GM19467 (cell line): ENCODE results near the gene FN3KRP.
"Not testable (repeated sequence)": the region's sequence is repeated elsewhere in the genome, so short reads cannot be mapped to it uniquely, and the experiment has no call there.

Experiments
- ATAC-seq: cut with Tn5 transposase; IDR thresholded peaks from one replicate; pipeline ENCODE4 v1.9.1; 2021; ENCODE audit warnings: mild to moderate bottlenecking, moderate library complexity; ENCODE audit not compliant: unreplicated experiment

FN3KRP gene

DNA sequence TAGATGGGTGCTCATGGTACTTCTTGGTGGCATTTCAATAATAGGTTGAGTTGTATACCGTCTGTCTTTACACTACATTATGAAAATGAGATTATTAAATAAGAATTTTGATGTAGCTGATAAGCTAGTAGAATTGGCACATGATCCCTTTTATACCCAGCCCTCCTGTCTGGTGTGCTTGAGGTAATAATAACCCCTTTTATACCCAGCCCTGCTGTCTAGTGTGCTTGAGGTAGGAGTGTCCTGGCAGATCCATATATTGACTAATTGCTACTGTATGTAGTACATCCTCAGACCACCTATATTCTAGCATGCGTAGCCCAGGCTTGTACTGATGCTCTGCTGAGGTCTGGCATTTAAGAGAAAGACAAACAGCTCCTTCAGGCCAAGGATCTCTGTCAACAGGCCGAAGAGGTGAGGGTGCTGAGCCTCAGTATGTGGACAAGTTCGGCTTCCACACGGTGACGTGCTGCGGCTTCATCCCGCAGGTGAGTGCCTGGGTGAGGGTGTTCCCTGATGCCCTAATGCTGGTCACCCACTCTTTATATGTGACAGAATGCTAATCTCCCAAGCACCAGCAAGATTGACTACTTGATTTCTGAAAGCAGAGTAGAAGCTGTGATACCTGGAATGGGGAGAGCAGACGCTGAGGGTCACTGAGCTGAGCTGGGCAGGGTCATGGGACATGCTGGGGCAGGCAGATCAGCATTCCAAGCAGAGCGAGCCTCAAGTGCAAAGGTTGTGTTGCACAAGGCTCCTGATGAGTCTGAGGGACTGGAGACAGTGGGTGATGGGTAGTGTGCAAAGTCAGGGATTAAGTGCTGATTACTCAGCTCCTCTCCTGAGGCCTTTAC, 24.6 kb downstream of the FN3KRP start:
- ATAC-seq: no peak

DNA sequence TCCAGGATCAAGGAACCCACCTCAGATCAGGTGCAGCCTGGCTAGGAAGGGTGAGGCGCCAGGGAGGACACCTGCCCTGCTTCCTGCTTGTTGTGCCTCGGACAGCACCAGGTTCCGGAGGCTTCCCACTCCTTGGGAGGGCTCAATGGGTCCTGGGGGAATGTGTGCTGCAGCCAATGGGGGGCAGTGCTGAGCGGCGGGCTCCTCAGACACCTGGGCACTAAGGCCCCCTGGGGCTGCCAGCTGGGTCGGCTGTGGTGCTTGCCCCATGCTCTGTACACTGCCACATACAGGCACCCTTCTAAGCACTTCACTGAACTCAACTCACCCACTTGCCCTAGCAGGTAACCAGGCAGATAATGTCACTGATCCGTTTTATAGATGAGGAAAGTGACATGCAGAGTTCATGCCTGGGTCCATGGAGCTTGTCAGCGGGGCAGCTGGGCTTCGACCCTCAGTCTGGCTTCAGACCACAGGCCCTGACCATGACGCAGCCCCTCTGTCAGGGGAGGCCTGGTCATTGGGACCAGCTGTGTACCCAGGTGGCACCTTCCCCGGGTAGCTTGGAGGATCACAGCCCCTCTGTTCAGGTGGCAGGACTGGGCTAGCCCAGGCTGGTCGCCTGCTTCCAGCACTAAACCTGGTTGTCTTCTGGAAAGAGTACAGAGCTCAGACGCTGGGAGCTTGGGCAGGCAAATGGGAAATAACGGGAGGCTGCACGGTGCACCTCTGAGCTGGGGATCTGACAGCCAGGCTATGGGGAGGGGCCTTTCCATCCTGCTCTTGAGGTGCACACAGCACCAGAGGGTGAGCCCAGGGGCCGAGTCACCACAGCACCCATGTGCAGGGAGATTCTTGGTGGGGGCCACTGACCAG, 27.1 kb downstream of the FN3KRP start:
- no peak for ATAC-seq

DNA sequence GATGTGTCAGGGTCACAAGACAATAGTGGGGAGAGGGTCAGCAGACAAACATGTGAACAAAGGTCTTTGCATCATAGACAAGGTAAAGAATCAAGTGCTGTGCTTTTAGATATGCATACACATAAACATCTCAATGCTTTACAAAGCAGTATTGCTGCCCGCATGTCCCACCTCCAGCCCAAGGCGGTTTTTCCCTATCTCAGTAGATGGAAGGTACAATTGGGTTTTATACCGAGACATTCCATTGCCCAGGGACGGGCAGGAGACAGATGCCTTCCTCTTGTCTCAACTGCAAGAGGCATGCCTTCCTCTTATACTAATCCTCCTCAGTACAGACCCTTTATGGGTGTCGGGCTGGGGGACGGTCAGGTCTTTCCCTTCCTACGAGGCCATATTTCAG, 28.2 kb downstream of the FN3KRP start:
- not testable (repeated sequence) for ATAC-seq

DNA sequence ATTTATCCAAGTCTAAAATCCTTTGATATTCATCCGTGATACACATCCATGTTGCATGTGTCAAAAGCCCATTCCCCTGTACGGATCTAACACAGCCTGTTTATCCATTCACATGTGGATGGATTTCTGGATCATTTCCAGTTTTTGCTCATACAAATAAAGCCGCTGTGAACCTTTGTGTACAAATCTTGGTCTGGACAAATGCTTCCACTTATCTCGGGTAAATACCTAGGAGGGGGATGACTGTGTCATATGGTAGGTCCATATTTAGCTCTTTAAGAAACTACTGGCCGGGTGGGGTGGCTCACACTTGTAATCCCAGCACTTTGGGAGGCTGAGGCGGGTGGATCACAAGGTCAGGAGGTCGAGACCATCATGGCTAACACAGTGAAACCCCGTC, 29.0 kb downstream of the FN3KRP start:
- ATAC-seq: no peak

DNA sequence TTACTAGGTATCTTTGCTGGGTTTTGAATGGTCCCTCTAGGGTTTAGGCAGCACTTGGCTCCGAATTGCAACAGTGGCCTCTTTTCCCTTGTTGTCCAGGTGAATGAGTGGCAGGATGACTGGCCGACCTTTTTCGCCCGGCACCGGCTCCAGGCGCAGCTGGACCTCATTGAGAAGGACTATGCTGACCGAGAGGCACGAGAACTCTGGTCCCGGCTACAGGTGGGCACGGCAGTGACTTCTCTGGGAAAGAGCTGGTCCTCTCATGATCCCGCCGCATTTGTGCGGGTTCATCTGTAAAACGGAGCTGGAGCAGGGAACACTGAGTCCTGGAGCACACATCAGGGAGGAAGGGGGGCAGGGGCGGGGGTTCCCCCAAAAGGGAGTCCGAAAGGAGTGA, 32.2 kb downstream of the FN3KRP start:
- no peak for ATAC-seq

DNA sequence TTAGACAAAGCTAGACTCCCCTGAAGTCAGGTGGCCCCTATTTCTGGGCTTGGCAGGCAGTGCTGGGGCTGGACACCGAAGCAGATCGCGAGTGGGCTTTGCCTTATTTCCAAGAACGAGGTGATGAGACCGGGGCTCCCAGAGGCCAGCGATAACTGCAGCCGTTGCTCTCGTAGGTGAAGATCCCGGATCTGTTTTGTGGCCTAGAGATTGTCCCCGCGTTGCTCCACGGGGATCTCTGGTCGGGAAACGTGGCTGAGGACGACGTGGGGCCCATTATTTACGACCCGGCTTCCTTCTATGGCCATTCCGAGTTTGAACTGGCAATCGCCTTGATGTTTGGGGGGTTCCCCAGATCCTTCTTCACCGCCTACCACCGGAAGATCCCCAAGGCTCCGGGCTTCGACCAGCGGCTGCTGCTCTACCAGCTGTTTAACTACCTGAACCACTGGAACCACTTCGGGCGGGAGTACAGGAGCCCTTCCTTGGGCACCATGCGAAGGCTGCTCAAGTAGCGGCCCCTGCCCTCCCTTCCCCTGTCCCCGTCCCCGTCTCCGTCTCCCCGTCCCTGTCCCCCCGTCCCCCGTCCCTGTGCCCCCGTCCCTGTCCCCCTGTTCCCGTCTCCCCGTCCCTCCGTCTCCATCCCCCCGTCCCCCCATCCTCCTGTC, 33.9 kb downstream of the FN3KRP start:
- no peak for ATAC-seq

DNA sequence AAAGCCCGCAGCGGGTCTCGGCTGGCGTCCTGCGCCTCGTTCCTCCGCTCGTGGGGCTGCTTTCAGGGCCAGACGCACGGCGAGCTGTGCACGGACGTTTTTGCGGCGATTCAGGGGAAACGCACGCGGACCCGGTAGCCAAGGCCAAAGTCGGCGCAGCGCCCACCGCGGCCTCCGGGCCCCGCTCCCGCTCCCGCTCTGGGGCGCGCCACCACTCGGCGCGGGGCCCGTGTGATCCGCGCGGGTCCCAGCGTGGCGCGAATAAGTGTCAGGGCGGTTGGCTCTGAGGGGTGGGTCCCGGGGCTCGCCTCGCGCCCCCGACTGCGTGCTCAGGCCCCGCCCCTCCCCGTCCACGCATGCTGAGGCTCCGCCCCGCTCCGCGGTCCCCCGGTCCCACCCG, 34.7 kb downstream of the FN3KRP start:
- no peak for ATAC-seq

DNA sequence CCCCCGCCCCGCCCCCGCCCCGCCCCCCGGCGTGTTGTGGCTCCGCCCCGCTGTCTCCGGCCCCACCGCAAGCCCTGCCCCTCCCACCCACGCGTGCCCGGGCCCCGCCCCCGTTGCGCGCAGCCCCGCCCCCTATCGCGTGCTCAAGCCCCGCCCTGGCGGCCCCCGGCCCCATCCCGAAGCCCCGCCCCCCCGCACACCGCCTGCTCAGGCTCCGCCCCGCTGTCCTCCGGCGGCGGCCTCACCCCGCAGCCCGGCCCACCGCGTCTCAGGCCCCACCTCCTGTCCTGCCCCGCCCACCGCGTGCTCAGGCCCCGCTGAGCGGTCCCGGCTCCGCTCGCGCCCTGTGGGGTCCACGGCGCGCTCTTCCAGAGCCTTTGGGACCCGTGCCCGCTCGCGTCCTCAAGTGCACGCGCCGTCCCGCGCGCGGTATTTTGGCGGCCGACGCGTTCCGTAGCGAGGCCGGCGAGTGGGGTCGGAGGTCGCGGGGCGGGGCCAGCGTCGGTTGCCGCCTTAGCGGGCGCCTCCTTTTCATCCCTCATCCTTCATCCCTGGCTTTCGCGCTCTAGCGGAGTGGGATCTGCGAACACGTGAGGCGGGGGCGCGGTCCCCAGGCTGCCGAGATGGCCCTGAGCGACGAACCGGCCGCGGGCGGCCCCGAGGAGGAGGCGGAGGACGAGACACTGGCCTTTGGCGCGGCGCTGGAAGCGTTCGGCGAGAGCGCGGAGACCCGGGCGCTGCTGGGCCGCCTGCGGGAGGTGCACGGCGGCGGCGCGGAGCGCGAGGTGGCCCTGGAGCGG, 35.3 kb downstream of the FN3KRP start, which contains the start of gene TBCD:
TSS of gene TBCD (plus strand) at position 495 of the 800 bp plus-strand sequence. CDS start at position 624, 129 bp downstream.
- ATAC-seq: peak; percentile 67

DNA sequence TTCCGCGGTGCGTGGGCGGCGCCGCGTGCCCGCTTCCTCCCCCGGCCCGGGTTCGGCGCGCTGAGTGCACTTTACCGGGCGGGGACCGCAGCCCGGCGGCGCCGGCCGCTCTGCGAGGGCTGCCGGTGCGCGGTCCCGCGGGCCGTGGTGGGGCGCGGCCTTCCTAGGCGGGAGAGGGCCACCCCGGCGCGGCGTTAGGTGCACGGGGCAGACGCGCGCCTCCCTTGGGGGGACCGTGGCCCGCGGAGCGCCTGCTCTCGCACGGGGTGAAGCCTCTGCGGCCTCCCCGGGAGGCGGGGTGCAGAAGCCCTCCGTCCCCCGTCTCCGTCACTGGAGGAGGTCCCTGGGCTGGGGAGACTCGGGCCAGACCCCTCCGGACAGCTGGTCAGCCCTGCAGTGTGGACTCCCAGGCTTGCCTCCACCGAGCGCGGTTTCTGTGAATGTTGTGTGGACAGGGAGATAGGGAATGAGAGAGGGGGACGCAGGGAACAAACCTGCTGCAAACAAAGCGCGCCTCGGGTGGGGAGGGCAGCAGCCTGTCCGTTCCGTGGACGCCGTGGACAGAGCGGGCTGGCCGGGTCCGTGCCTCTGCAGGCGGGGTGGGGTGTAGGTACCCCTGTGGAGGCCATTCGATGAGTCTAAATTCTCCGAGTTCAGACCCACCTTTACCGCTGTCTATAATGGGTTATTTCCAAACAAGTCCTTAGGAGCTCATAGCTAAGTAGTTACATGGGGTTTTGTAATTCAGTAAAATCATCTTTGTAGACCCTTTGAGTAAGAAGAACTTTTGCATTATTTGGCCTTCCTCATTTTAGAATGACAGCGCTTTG, 36.1 kb downstream of the FN3KRP start:
- ATAC-seq: peak; percentile 31

DNA sequence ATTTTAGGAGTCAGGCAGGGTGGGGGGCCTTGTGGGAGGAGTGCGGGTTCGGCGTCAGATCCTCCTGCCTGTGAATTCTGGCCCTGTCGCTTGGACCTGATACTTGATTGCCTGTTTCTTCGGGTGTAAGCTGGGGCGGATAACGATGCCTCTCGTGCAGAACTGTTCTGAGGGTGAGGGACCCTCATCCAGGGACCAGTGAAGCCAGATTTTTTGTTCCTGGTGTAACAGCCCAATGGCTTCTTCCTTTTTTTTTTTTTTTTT, 36.6 kb downstream of the FN3KRP start:
- no peak for ATAC-seq

DNA sequence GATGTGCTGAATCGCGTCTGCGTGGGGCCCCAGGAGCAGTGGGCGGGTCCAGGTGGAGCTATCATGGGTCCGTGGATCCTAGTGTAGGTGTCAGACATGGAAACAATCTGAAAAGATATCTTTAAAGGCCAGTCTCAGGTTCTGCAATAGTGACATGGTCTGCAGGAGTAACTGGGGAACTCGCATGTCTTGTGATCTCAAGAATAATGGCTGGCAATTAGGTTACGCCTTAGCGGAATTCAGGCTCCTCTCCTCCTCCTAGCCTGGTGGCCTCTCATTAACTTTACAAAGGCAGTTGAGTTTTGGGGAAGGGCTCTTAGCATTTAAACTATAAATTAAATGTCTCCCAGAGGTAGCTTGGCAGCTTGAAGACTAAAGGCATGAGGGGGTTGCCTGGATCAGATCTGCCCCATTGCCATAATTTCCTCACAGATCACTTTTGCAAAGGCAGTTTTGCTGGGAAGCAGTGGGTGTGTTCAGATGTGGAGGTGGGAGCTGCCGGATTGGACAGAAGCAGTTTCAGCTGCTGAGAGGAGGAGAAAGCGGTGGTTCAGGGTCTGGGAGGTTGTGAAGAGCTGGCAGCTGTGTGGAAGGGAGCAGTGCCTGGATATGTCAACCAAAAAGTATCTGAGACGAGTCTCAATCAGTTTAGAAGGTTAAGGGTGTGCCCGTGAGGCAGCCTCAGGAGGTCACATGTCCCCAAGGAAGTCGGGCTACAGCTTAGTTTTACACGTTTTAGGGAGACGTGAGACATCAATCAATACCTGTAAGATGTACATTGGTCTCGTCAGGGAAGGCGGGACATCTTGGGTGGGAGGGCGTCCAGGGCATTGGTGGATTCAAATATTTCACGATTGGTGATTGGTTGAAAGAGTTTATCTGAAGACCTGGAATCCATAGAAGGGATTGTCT, 38.0 kb downstream of the FN3KRP start:
- no peak for ATAC-seq

DNA sequence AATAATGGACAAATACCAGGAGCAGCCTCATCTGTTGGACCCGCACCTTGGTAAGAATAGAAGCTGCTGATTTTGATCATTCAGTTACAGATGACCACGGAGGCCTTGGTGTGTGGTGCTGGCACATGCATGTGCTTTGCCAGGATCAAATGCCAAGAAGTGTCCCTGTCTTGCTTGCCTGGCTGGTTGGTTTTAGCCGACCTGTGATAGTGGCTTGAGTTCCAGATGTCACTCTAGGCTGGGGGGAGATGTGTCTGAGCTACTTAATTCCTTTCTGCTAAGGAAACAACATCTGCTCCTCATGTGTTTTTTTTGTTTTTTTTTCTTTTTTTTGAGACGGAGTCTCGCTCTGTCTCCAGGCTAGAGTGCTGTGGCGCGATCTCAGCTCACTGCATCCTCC, 39.7 kb downstream of the FN3KRP start:
- no peak for ATAC-seq

DNA sequence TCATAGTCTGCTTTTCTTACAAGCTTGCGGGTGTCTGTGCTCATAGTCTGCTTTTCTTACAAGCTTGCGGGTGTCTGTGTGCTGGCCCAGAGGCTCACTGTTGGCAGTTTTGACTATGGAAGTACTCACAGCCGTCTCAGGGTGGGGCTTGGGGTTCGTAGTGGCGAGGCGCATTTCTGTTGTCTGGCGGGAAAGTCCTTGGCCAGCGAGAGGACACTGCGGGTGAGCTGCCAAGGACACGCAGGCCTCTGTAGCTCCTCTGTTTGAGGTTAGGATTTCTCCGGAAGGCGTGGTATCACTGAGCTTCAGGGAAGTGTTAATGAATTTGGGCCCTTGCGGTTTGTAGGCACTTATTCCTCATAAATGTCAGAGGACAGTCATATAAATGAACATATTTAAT, 48.9 kb downstream of the FN3KRP start:
- ATAC-seq: no peak

DNA sequence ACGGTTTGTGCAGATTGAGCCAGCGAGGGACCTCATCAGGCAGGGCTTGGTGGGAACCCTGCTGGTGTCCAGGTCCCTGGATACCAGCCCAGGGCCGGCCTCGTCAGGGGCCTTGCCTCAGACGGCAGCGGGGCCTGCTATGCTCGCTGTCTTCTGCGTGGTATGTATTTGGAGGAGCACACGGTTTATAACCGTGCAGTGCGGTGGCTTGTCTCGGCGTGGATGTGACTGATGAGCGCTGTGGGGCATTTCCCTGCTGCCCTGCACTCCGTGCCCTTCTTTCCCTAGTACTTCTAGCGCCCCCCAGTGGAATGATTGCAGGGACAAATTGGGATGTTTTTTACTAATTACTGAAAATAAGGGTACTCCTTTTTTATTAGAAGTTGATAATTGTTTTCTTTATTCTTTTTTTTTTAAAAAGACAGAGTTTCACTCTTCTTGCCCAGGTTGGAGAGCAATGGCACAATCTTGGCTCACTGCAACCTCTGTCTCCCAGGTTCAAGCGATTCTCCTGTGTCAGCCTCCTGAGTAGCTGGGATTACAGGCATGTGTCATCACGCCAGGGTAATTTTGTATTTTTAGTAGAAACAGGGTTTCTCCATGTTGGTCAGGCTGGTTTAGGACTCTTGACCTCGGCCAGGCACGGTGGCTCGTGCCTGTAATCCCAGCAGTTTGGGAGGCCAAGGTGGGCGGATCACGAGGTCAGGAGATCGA, 50.7 kb downstream of the FN3KRP start:
- no peak for ATAC-seq

DNA sequence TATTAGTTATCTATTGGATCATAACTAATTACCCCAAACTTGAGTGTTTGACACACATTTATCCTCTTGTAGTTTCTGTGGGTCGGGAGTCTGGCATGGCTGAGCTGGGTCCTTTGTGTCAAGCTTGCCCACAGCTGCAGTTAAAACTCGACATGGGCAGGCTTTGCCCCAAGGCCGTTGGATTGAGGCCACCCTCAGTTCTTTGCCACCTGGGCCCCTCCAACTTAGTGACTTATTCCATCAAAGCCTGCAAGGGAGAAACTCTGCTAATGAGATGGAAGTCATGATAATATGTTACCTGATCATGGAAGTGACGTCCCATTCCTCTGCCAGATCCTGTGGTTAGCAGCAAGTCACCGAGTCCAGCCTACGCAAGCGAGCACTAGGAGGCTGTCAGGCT, 52.5 kb downstream of the FN3KRP start:
- ATAC-seq: no peak

DNA sequence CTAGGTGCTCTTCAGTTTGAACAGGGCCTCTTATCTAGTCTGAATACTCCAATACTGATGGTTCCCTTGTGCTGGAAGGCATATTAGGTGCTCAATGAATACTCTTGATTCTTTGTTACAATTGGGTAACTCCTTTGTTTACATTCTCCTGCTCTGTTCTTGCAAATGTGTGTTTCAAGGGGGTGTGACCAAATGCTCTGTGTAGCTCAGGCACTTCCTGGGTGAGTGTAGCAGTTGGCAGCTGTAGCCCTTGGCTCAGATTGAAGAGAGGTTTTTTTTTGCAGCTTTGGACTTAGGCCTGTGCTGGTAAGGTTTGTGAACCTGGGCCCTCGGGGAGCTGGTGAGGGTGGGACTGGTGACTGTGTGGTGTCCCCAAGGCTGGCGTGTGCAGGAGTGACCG, 55.5 kb downstream of the FN3KRP start:
- no peak for ATAC-seq

DNA sequence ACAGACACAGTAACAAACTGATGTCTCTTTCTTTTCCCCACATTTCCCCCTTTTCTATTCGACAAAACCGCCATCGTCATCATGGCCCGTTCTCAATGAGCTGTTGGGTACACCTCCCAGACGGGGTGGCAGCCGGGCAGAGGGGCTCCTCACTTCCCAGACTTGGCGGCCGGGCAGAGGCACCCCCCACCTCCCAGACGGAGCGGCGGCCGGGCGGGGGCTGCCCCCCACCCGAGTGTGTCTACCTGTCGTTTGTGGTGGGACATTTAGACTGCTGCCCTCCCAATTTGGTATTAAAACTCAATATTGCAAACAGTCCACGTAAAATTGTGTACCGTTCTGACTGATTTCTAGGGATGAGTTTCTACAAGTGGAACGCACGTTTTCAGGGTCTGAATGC, 58.0 kb downstream of the FN3KRP start:
- ATAC-seq: not testable (repeated sequence)
